ENCODE results near the gene DPP4.

DPP4 gene

GRCh38 chr2:162007447-162008040, 66.5 kb downstream of the DPP4 start:
- CTCF ChIA-PET = interaction anchor here (0.6 to 0.8 kb wide), 6 partner anchors 11 to 118 kb away, joined by 3 to 8 read pairs (median 4); no protein-coding TSS in a partner anchor

GRCh38 chr2:162006337-162006736, 67.7 kb downstream of the DPP4 start:
- ChIA-PET CTCF (interaction anchor here (1.0 kb wide), 1 partner anchor 18 kb away, joined by 3 read pairs; no protein-coding TSS in a partner anchor), POLR2A (ENCODE audit: low non-redundant PET) (no interaction called here)
- no peak for TF ChIP-seq CTCF (conservative IDR thresholded peaks at IDR 0.05; ENCODE audit: low read depth)
- DNase-seq (ENCODE audit: low spot score) = no peak
- no peak overlapping the region for H3K27ac ChIP-seq

More at GRCh38 chr2:162007447-162008040, 66.5 kb downstream of the DPP4 start:
- POLR2A ChIA-PET (ENCODE audit: low non-redundant PET) = no interaction called here
- peak; percentile 7 for DNase-seq (ENCODE audit: low spot score)
- no peak overlapping the region for H3K27ac ChIP-seq
- peak; percentile 73 for TF ChIP-seq CTCF (conservative IDR thresholded peaks at IDR 0.05; ENCODE audit: low read depth)

GRCh38 chr2:162004031-162004430, 70.0 kb downstream of the DPP4 start:
- ChIA-PET CTCF (interaction anchor here (0.6 kb wide), 1 partner anchor 294 kb away, joined by 3 read pairs; no protein-coding TSS in a partner anchor), POLR2A (ENCODE audit: low non-redundant PET) (no interaction called here)
- no peak overlapping the region for H3K27ac ChIP-seq
- TF ChIP-seq CTCF (conservative IDR thresholded peaks at IDR 0.05; ENCODE audit: low read depth) = no peak
- no peak for DNase-seq (ENCODE audit: low spot score)

- H3K27ac ChIP-seq = no peak overlapping the region
- CTCF ChIA-PET = interaction anchor here (0.7 kb wide), 1 partner anchor 20 kb away, joined by 3 read pairs; no protein-coding TSS in a partner anchor
- TF ChIP-seq CTCF (conservative IDR thresholded peaks at IDR 0.05; ENCODE audit: low read depth) = no peak
- POLR2A ChIA-PET (ENCODE audit: low non-redundant PET) = no interaction called here
- DNase-seq (ENCODE audit: low spot score) = no peak
Measured at GRCh38 chr2:162002623-162003235, 71.3 kb downstream of the DPP4 start.

- POLR2A ChIA-PET (ENCODE audit: low non-redundant PET) = no interaction called here
- no peak for TF ChIP-seq CTCF (conservative IDR thresholded peaks at IDR 0.05; ENCODE audit: low read depth)
- DNase-seq (ENCODE audit: low spot score) = no peak
- no peak overlapping the region for H3K27ac ChIP-seq
- CTCF ChIA-PET = no interaction called here
Measured at GRCh38 chr2:162000431-162000830, 73.6 kb downstream of the DPP4 start.

- no peak for TF ChIP-seq CTCF (conservative IDR thresholded peaks at IDR 0.05; ENCODE audit: low read depth)
- no peak for DNase-seq (ENCODE audit: low spot score)
- POLR2A ChIA-PET (ENCODE audit: low non-redundant PET) = no interaction called here
- H3K27ac ChIP-seq = no peak overlapping the region
- CTCF ChIA-PET = no interaction called here
Measured at GRCh38 chr2:161999321-161999720, 74.7 kb downstream of the DPP4 start.
